Spinal cord (tissue), 10 donors: ENCODE data around the gene RBP2. TPM values are rescaled to one million over a fixed set of nuclear protein-coding genes. Genes with fewer than 3 reads are reported as not detected.
A peak's percentile ranks its signal among the peaks of the same experiment; 100 is the strongest.

ENCODE experiments used
- DNase-seq, 6 donors: peaks; one replicate each; pipeline versions ENCODE4 v3.0.0 to v3.0.0-alpha.2; 2013 to 2015; ENCODE audit warnings: low spot score in 6 of 6, low read depth in 4 of 6
- H3K27ac ChIP-seq: one replicate; pipeline ENCODE4 v1.5.1; 2013; ENCODE audit warnings: low read depth, low read length, control low read depth
- H3K27me3 ChIP-seq: one replicate; pipeline ENCODE4 v1.6.1; 2013; ENCODE audit warnings: low read length; ENCODE audit not compliant: control insufficient read depth, insufficient read depth
- H3K36me3 ChIP-seq: one replicate; pipeline ENCODE4 v1.6.1; 2013; ENCODE audit warnings: low read length; ENCODE audit not compliant: control insufficient read depth, insufficient read depth
- H3K4me1 ChIP-seq: one replicate; pipeline ENCODE4 v1.6.1; 2013; ENCODE audit warnings: low read length; ENCODE audit not compliant: control insufficient read depth, insufficient read depth
- H3K4me3 ChIP-seq: one replicate; pipeline ENCODE4 v1.5.1; 2013; ENCODE audit warnings: low read depth, low read length, control low read depth
- H3K9me3 ChIP-seq: one replicate; pipeline ENCODE4 v1.6.1; 2013; ENCODE audit warnings: low read length; ENCODE audit not compliant: control insufficient read depth, insufficient read depth
- WGBS: methylation state at CpG from one replicate; pipeline ENCODE4 v1.1.5; 2013; ENCODE audit warnings: missing lambda C conversion rate; ENCODE audit not compliant: insufficient coverage; 5-methylcytosine and 5-hydroxymethylcytosine counted together
- long read RNA-seq, 4 donors: transcript quantifications; one replicate each; lab custom pipeline, GENCODE V29; 2026
- polyA plus RNA-seq, 2 donors: library from polyadenylated mRNA; unstranded; fragments of 120-200 nt; gene quantifications; one replicate each; pipeline ENCODE4 v1.2.1, GENCODE V29; 2013; ENCODE audit not compliant: insufficient read length in 2 of 2
- total RNA-seq, 2 donors: library from RNA; depleted of rRNA in 1 of 2; stranded (reverse); fragments of 120-200 nt in 1 of 2; fragments of >200 nt in 1 of 2; gene quantifications; one replicate each; pipeline versions ENCODE4 v1.2.3 to v1.2.4, GENCODE V29; 2013 to 2014
- donor health status: healthy.

Gene RBP2
- not detected for total RNA-seq
- polyA plus RNA-seq: under 1 TPM; 0.23 to 0.38 TPM
- long read RNA-seq, donor 1: 0 reads
- long read RNA-seq, donor 2: 0 reads
- long read RNA-seq, donor 3: 0 reads
- long read RNA-seq, donor 4: 0 reads

- Histone ChIP-seq H3K4me1 (no peaks in the 10 kb centered on the region), H3K4me3 (no peak within 1 kb of the TSS), H3K9me3 (no peaks in the 10 kb centered on the region), H3K27me3 (no peaks in the 10 kb centered on the region), H3K36me3 (peaks cover 2% of the 10 kb centered on the region), H3K27ac (no peak within 1 kb of the TSS)
- WGBS: 100% methylated on average over 4 of the region's 4 CpGs
- no peak for DNase-seq
These were observed at the start of gene RBP2 for GRCh38 chr3:139476348-139476747. Gene RBP2, minus strand, starts transcription at chr3:139476516. Its CDS starts 57 bp downstream, at chr3:139476459.

GRCh38 chr3:139524841-139525636 is 48.7 kb upstream of the RBP2 start:
- no peak for DNase-seq
- no peak overlapping the region for H3K27ac ChIP-seq
- 93% methylated on average over 6 of the region's 7 CpGs for WGBS
- peaks cover 8% of the 10 kb centered on the region for H3K36me3 ChIP-seq
- no peaks in the 10 kb centered on the region for H3K27me3 ChIP-seq
- H3K4me3 ChIP-seq: no peak overlapping the region
- no peaks in the 10 kb centered on the region for H3K9me3 ChIP-seq
- H3K4me1 ChIP-seq: no peaks in the 10 kb centered on the region

GRCh38 chr3:139523718-139524117 is 47.4 kb upstream of the RBP2 start:
- Histone ChIP-seq H3K27me3 (no peaks in the 10 kb centered on the region), H3K4me1 (no peaks in the 10 kb centered on the region), H3K27ac (no peak overlapping the region), H3K36me3 (peaks cover 14% of the 10 kb centered on the region), H3K9me3 (no peaks in the 10 kb centered on the region), H3K4me3 (no peak overlapping the region)
- no peak for DNase-seq
- no CpG with 5 or more reads among the region's 1 CpG for WGBS

GRCh38 chr3:139523166-139523565 is 46.9 kb upstream of the RBP2 start:
- WGBS: 88% methylated on average over 4 of the region's 5 CpGs
- H3K4me1 ChIP-seq: peaks cover 3% of the 10 kb centered on the region

GRCh38 chr3:139522421-139522820 is 46.1 kb upstream of the RBP2 start:
- WGBS: 71% methylated on average over 1 of the region's 2 CpGs
- DNase-seq: no peak

More at GRCh38 chr3:139523166-139523565, 46.9 kb upstream of the RBP2 start:
- peaks cover 13% of the 10 kb centered on the region for H3K36me3 ChIP-seq
- no peaks in the 10 kb centered on the region for H3K27me3 ChIP-seq
- H3K9me3 ChIP-seq: no peaks in the 10 kb centered on the region
- H3K4me3 ChIP-seq: no peak overlapping the region
- H3K27ac ChIP-seq: no peak overlapping the region
- DNase-seq: no peak

GRCh38 chr3:139521816-139522215 is 45.5 kb upstream of the RBP2 start:
- no CpG with 5 or more reads among the region's 1 CpG for WGBS
- DNase-seq: peak in 1 of 6 donors; percentile 58

More at GRCh38 chr3:139522421-139522820, 46.1 kb upstream of the RBP2 start:
- H3K36me3 ChIP-seq: peaks cover 13% of the 10 kb centered on the region
- H3K4me1 ChIP-seq: peaks cover 4% of the 10 kb centered on the region
- H3K27me3 ChIP-seq: no peaks in the 10 kb centered on the region
- no peak overlapping the region for H3K27ac ChIP-seq
- H3K9me3 ChIP-seq: no peaks in the 10 kb centered on the region
- no peak overlapping the region for H3K4me3 ChIP-seq

GRCh38 chr3:139521144-139521543 is 44.8 kb upstream of the RBP2 start:
- Histone ChIP-seq H3K4me3 (no peak overlapping the region), H3K27me3 (no peaks in the 10 kb centered on the region), H3K4me1 (peaks cover 4% of the 10 kb centered on the region), H3K27ac (no peak overlapping the region), H3K36me3 (peaks cover 10% of the 10 kb centered on the region), H3K9me3 (no peaks in the 10 kb centered on the region)
- DNase-seq: no peak
- no CpG with 5 or more reads among the region's 3 CpGs for WGBS

More at GRCh38 chr3:139521816-139522215, 45.5 kb upstream of the RBP2 start:
- H3K27me3 ChIP-seq: no peaks in the 10 kb centered on the region
- H3K27ac ChIP-seq: no peak overlapping the region
- no peaks in the 10 kb centered on the region for H3K9me3 ChIP-seq
- H3K4me1 ChIP-seq: peaks cover 4% of the 10 kb centered on the region
- peaks cover 13% of the 10 kb centered on the region for H3K36me3 ChIP-seq
- H3K4me3 ChIP-seq: no peak overlapping the region

- peak in 1 of 6 donors; percentile 40 for DNase-seq
- Histone ChIP-seq H3K4me3 (no peak overlapping the region), H3K27ac (peak overlapping the region; percentile 18), H3K36me3 (peaks cover 10% of the 10 kb centered on the region), H3K4me1 (peaks cover 4% of the 10 kb centered on the region), H3K9me3 (no peaks in the 10 kb centered on the region), H3K27me3 (no peaks in the 10 kb centered on the region)
- 70% methylated on average over 2 of the region's 7 CpGs for WGBS
These were observed 43.9 kb upstream of the RBP2 start for GRCh38 chr3:139519998-139520737.

- H3K9me3 ChIP-seq: no peaks in the 10 kb centered on the region
- peaks cover 10% of the 10 kb centered on the region for H3K36me3 ChIP-seq
- DNase-seq: no peak
- 98% methylated on average over 7 of the region's 9 CpGs for WGBS
- no peak overlapping the region for H3K27ac ChIP-seq
- no peak overlapping the region for H3K4me3 ChIP-seq
- peaks cover 4% of the 10 kb centered on the region for H3K4me1 ChIP-seq
- no peaks in the 10 kb centered on the region for H3K27me3 ChIP-seq
These were observed 42.9 kb upstream of the RBP2 start for GRCh38 chr3:139518926-139519842.
